ENCODE measurements around the gene IFT25.

IFT25 gene

GRCh38 chr1:53945433-53946251 is at the start of gene IFT25:
IFT25 (minus strand) TSS chr1:53945699; CDS start chr1:53940082, 5,617 bp downstream.
- TF ChIP-seq GATA3 (IDR thresholded peaks at IDR 0.05; ENCODE audit: low read depth, low read length) (no peak), GATA2 (IDR thresholded peaks at IDR 0.05; ENCODE audit: low read depth, low read length) (no peak)

- TF ChIP-seq GATA3 (IDR thresholded peaks at IDR 0.05; ENCODE audit: low read depth, low read length) (no peak), GATA2 (IDR thresholded peaks at IDR 0.05; ENCODE audit: low read depth, low read length) (no peak)
These were observed 46.8 kb upstream of the IFT25 start for GRCh38 chr1:53992085-53992874.

- TF ChIP-seq GATA3 (IDR thresholded peaks at IDR 0.05; ENCODE audit: low read depth, low read length), result no peak
- TF ChIP-seq GATA2 (IDR thresholded peaks at IDR 0.05; ENCODE audit: low read depth, low read length), result no peak
These were observed 42.4 kb upstream of the IFT25 start for GRCh38 chr1:53987880-53988279.

DNA sequence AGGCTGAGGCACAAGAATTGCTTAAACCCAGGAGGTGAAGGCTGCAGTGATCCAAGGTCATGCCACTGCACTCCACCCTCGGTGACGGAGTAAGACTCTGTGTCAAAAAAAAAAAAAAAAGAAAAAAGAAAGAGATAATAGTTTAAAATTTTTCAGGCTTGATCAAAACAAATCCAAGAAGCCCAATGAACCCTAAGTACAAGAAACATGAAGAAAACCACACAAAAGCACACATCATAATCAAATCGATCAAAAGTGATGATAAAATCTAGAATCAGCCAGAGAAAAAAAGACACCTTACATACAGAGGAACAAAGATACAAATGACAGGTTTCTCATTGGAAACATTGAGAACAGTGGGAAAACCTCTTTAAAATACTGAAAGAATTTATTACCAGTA is 41.0 kb upstream of the IFT25 start:
- no peak for TF ChIP-seq GATA2 (IDR thresholded peaks at IDR 0.05; ENCODE audit: low read depth, low read length)
- no peak for TF ChIP-seq GATA3 (IDR thresholded peaks at IDR 0.05; ENCODE audit: low read depth, low read length)

GRCh38 chr1:53984726-53985125 is 39.2 kb upstream of the IFT25 start:
- no peak for TF ChIP-seq GATA3 (IDR thresholded peaks at IDR 0.05; ENCODE audit: low read depth, low read length)
- TF ChIP-seq GATA2 (IDR thresholded peaks at IDR 0.05; ENCODE audit: low read depth, low read length), result no peak

GRCh38 chr1:53982763-53983104 is 37.2 kb upstream of the IFT25 start:
- TF ChIP-seq GATA2 (IDR thresholded peaks at IDR 0.05; ENCODE audit: low read depth, low read length), result no peak
- TF ChIP-seq GATA3 (IDR thresholded peaks at IDR 0.05; ENCODE audit: low read depth, low read length), result no peak

GRCh38 chr1:53982034-53982762 is 36.7 kb upstream of the IFT25 start:
- TF ChIP-seq GATA2 (IDR thresholded peaks at IDR 0.05; ENCODE audit: low read depth, low read length), result no peak
- TF ChIP-seq GATA3 (IDR thresholded peaks at IDR 0.05; ENCODE audit: low read depth, low read length), result no peak

GRCh38 chr1:53981220-53981619 is 35.7 kb upstream of the IFT25 start:
- TF ChIP-seq GATA3 (IDR thresholded peaks at IDR 0.05; ENCODE audit: low read depth, low read length), result no peak
- no peak for TF ChIP-seq GATA2 (IDR thresholded peaks at IDR 0.05; ENCODE audit: low read depth, low read length)

- no peak for TF ChIP-seq GATA2 (IDR thresholded peaks at IDR 0.05; ENCODE audit: low read depth, low read length)
- TF ChIP-seq GATA3 (IDR thresholded peaks at IDR 0.05; ENCODE audit: low read depth, low read length), result no peak
These were observed 34.4 kb upstream of the IFT25 start for GRCh38 chr1:53979712-53980450.

DNA sequence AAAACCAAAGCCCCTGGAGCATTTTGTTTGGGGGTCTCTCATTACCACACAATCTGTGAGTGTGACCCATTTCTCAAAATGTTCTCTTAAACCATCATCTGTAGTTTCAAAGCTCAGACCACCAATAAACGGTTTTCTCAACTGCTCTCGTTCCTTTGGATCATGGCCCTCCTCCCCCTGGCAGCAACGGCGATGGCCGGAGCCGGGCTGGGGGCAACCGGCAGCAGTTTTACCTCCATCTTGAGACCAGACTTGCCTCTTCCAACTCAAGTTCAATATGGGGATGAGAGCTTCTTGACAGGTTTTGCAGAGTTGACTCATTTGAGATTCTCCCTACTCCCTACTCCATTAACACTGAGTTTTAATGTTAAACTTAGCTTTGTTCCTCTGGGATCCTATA is 30.4 kb upstream of the IFT25 start:
- no peak for TF ChIP-seq GATA2 (IDR thresholded peaks at IDR 0.05; ENCODE audit: low read depth, low read length)
- no peak for TF ChIP-seq GATA3 (IDR thresholded peaks at IDR 0.05; ENCODE audit: low read depth, low read length)

- TF ChIP-seq GATA2 (IDR thresholded peaks at IDR 0.05; ENCODE audit: low read depth, low read length) (no peak), GATA3 (IDR thresholded peaks at IDR 0.05; ENCODE audit: low read depth, low read length) (no peak)
These were observed 26.2 kb upstream of the IFT25 start for GRCh38 chr1:53971718-53972117.

DNA sequence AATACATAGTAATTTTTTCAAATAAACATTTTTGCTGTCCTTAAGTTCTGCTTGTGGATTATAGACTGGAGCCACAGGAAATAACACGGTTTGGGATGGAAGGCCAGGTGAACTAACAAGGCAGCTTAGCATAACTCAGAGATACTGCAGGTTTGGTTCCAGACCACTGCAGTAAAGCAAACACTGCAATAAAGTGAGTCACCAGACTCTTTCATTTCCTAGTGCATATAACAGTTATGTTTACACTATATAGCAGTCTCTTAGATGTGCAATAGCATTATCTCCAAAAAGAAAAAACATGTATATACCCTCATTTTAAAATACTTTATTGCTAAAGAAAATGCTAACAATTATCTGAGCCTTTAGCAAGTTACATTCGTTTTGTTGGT is 22.6 kb upstream of the IFT25 start:
- TF ChIP-seq GATA2 (IDR thresholded peaks at IDR 0.05; ENCODE audit: low read depth, low read length) (no peak), GATA3 (IDR thresholded peaks at IDR 0.05; ENCODE audit: low read depth, low read length) (no peak)

DNA sequence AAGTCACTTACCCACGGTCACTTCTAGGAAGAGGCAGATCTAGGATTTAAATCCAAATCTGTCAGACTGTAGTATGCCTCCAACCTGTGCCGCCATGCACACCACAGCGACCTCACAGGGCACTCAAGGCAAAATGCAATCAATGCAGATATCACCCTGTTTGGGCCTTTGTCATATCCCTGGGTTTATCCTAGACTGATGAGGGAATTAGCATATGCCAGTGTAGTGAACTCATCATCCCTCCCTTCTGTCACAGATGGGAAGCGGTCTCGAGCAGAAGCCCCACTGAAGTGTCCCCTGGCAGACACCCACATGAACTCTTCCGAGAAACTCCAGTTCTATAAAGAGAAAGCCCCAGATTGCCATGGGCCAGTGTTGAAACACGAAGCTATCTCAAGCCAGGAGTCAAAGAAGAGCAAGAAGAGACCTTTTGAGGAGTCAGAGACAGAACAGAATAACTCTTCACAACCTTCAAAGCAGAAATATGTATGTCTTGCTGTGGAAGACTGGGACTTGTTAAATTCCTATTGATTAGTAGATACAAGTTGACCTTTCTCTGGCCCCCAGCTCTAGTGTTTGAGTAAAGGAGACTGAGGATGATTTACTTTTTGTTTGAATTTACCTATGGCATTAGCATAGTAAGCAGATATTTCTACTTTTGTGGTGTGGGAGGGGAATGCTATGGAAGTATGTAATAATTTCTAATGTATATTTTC is 22.1 kb upstream of the IFT25 start:
- TF ChIP-seq GATA3 (IDR thresholded peaks at IDR 0.05; ENCODE audit: low read depth, low read length) (no peak), GATA2 (IDR thresholded peaks at IDR 0.05; ENCODE audit: low read depth, low read length) (no peak)
